Mucosa of stomach (tissue), 1 donor: ENCODE measurements around the gene KRT37.
"Not testable (repeated sequence)": the region's sequence is repeated elsewhere in the genome, so short reads cannot be mapped to it uniquely, and the experiment has no call there.

ENCODE experiments used
- H3K27me3 ChIP-seq: one replicate; pipeline ENCODE4 v1.7.0; 2013; ENCODE audit warnings: mild to moderate bottlenecking, low read length; ENCODE audit not compliant: control insufficient read depth, insufficient read depth
- H3K36me3 ChIP-seq: one replicate; pipeline ENCODE4 v1.7.0; 2013; ENCODE audit warnings: low read length; ENCODE audit not compliant: control insufficient read depth, insufficient read depth
- H3K4me1 ChIP-seq: one replicate; pipeline ENCODE4 v1.7.0; 2013; ENCODE audit warnings: mild to moderate bottlenecking, low read length; ENCODE audit not compliant: control insufficient read depth, insufficient read depth
- H3K4me3 ChIP-seq: one replicate; pipeline ENCODE4 v1.7.0; 2013; ENCODE audit warnings: low read length
- H3K9ac ChIP-seq: one replicate; pipeline ENCODE4 v1.7.0; 2013; ENCODE audit warnings: mild to moderate bottlenecking, low read length, moderate library complexity
- H3K9me3 ChIP-seq: one replicate; pipeline ENCODE4 v1.7.0; 2013; ENCODE audit warnings: mild to moderate bottlenecking, low read length, moderate library complexity; ENCODE audit not compliant: control insufficient read depth
- donor health status: Pancreatic carcinoma.

KRT37 gene

GRCh38 chr17:41396996-41397660 lies 27.3 kb downstream of the KRT37 start, which contains the start of gene KRT31:
KRT31 (minus strand) TSS chr17:41397608; CDS start chr17:41397539, 69 bp downstream.
- H3K9me3 ChIP-seq: no peaks in the 10 kb centered on the region
- H3K9ac ChIP-seq: no peak within 1 kb of the TSS
- no peaks in the 10 kb centered on the region for H3K27me3 ChIP-seq
- no peaks in the 10 kb centered on the region for H3K4me1 ChIP-seq
- no peaks in the 10 kb centered on the region for H3K36me3 ChIP-seq
- no peak within 1 kb of the TSS for H3K4me3 ChIP-seq

DNA sequence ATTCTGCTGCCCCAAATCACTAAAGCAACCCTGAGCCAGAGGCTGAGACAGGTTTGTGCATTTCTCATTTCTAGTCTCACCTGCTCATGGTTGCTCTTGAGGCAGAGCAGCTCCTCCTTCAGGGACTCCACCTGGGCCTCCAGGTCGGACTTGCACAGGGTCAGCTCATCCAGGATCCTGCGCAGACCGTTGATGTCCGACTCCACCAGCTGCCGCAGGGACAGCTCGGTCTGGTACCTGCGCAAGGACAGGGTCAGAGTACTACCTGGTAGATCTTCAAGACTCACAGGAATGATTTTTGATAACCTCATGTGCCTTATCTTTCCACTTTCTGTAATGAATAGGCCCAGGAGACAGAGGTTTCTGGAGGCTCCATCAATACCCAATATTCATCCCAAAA lies 28.0 kb downstream of the KRT37 start:
- H3K36me3 ChIP-seq: no peaks in the 10 kb centered on the region
- no peaks in the 10 kb centered on the region for H3K9me3 ChIP-seq
- no peak overlapping the region for H3K4me3 ChIP-seq
- H3K9ac ChIP-seq: no peak overlapping the region
- no peaks in the 10 kb centered on the region for H3K4me1 ChIP-seq
- no peaks in the 10 kb centered on the region for H3K27me3 ChIP-seq

DNA sequence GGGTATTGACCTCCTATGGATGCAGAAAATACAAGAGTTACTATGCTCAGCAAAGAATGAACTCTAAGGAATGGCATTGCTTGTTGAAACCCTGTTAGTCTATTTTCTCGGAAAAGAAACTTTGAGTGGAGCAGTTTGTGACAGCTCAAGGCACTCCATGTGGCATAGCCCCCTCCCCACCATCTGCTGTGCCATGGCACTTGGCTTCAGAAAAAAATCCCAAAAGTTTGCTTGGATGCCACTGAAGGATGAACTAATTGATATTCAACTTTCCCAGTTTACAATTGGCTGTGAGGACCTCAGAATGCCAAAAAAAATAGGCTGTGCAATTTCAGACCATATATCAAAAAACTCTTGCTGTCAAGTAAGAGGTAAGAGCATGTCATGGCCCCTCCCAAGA lies 28.8 kb downstream of the KRT37 start:
- H3K4me1 ChIP-seq: no peaks in the 10 kb centered on the region
- no peaks in the 10 kb centered on the region for H3K36me3 ChIP-seq
- no peak overlapping the region for H3K9ac ChIP-seq
- H3K9me3 ChIP-seq: no peaks in the 10 kb centered on the region
- H3K4me3 ChIP-seq: no peak overlapping the region
- no peaks in the 10 kb centered on the region for H3K27me3 ChIP-seq

- not testable (repeated sequence) for H3K4me3 ChIP-seq, H3K36me3 ChIP-seq, H3K9me3 ChIP-seq, H3K4me1 ChIP-seq, H3K27me3 ChIP-seq, H3K9ac ChIP-seq
These were observed 29.3 kb downstream of the KRT37 start for GRCh38 chr17:41395044-41395443.

DNA sequence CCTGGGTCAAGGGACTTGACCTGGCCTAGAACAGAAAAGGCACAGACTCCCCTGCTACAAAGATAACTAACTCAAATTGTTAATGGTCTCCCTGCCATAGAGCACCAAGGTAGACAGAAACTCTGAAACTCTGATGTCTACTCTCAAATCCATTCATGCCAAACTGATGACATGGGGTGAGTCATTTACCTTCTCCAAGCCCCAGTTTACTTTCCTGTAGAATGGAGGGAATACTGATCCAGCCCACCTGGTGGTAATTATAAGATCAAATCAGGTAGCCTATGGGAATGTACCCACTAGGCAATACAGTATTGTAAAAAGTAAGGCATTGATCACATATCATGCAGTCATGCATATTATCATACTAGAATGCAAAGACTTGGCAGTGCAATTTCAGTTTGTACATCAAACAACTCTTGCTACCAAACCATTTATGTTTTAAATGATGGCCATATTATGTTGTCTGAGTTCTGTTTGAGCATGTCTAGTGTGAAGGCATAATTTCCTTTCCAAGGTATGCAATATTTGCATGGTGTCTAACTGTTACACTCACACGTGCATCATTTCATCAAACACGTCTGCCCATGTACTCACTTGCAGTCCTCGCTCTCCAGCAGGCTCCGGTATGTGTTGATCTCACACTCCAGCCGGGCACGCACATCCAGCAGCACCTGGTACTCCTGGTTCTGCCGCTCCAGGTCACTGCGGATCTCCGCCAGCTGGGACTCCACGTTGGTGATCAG lies 30.0 kb downstream of the KRT37 start:
- H3K9me3 ChIP-seq: no peaks in the 10 kb centered on the region
- H3K4me3 ChIP-seq: no peak overlapping the region
- no peaks in the 10 kb centered on the region for H3K27me3 ChIP-seq
- H3K36me3 ChIP-seq: no peaks in the 10 kb centered on the region
- no peaks in the 10 kb centered on the region for H3K4me1 ChIP-seq
- H3K9ac ChIP-seq: no peak overlapping the region

DNA sequence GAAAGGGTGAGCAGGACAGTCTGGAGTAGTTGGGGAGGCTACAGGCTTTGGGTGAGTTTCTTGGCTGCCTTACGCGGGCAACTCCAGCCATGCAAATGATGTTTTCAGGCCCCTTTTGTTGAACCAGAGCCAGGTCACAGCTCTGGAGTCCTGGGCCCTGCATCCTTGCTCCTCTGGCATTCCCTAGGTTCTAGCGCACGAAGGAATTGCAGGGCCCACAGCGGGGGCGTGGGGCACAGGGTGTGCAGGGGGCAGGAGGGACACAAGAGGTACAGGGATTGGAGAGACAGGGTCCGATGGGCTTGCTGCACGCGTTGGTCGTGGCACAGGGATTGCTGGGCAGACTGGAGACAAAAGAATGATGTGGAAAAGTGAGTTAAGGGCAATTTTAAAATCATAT lies 30.6 kb downstream of the KRT37 start:
- H3K4me1 ChIP-seq: no peaks in the 10 kb centered on the region
- H3K36me3 ChIP-seq: no peaks in the 10 kb centered on the region
- no peaks in the 10 kb centered on the region for H3K9me3 ChIP-seq
- H3K9ac ChIP-seq: no peak overlapping the region
- no peaks in the 10 kb centered on the region for H3K27me3 ChIP-seq
- no peak overlapping the region for H3K4me3 ChIP-seq

DNA sequence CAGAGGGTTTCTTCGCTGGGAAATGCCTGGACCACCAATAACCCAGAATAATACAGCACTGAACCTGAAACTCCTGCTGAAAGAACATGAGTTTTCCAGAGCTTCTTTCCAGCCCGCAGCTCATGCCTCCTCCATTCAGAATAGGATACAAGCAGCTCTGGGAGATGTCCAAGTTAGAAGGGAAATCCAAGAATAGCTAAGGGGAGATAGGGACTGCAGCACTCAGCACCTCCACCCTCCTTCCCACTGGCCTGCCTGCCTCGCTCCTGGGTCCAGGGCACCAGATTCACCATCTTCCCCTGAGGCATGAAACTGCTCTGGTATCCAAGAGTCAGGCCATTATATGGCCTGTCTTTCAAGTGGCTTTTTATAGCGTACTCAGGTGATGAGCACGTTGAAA lies 31.1 kb downstream of the KRT37 start:
- Histone ChIP-seq H3K36me3 (no peaks in the 10 kb centered on the region), H3K4me1 (no peaks in the 10 kb centered on the region), H3K9me3 (no peaks in the 10 kb centered on the region), H3K27me3 (no peaks in the 10 kb centered on the region), H3K4me3 (no peak overlapping the region), H3K9ac (no peak overlapping the region)

DNA sequence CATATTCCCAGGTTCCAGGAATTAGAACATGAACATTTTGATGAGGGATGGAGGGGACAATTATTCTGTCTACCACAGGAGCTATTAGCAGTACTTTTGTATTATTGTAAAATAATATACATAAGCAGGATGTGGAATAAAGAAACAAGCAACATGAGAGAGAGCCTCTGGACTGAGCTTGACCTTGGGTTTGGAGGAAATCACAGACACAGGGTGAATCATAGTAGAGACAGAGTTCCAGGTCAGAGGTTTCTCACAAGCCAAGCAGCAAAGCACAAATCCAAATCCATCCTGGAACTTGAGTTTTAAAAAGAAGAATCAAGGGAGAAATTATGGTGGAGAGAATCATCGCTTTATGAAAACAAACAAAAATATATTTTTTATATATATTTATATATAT lies 32.1 kb downstream of the KRT37 start:
- Histone ChIP-seq H3K27me3 (no peaks in the 10 kb centered on the region), H3K9me3 (no peaks in the 10 kb centered on the region), H3K9ac (no peak overlapping the region), H3K36me3 (no peaks in the 10 kb centered on the region), H3K4me1 (no peaks in the 10 kb centered on the region), H3K4me3 (no peak overlapping the region)

GRCh38 chr17:41391535-41391934 lies 32.9 kb downstream of the KRT37 start:
- Histone ChIP-seq H3K27me3 (no peaks in the 10 kb centered on the region), H3K4me3 (no peak overlapping the region), H3K36me3 (no peaks in the 10 kb centered on the region)

DNA sequence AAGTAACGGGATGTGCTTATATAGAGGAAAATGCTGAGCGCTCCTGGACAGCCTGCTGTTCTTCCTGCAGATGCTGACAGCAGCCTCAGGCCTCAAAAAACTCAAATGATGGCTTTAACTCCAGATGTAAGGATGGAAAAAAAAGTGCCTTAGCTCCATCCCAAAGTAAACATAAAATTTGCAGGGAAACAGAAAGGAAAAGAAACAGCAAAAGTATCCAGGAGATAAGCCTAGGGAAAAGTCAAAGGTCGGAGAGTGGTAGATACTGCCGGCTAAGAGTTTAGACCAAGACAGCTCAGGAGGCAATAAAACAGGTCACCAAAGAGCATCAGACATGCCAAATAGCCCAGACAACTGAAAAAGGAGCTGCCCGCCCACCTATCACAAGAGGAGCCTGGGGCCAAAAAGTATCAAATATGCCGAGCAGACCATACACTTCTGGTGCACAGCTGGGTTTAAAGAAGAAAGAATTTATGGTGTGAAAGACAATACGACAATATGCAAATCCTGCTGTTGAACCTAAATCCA lies 33.9 kb downstream of the KRT37 start:
- no peaks in the 10 kb centered on the region for H3K27me3 ChIP-seq
- no peaks in the 10 kb centered on the region for H3K9me3 ChIP-seq
- no peaks in the 10 kb centered on the region for H3K36me3 ChIP-seq
- no peak overlapping the region for H3K4me3 ChIP-seq
- H3K9ac ChIP-seq: no peak overlapping the region
- no peaks in the 10 kb centered on the region for H3K4me1 ChIP-seq

More at GRCh38 chr17:41391535-41391934, 32.9 kb downstream of the KRT37 start:
- no peaks in the 10 kb centered on the region for H3K4me1 ChIP-seq
- no peak overlapping the region for H3K9ac ChIP-seq
- H3K9me3 ChIP-seq: no peaks in the 10 kb centered on the region

- no peak overlapping the region for H3K4me3 ChIP-seq
- H3K9me3 ChIP-seq: no peaks in the 10 kb centered on the region
- no peak overlapping the region for H3K9ac ChIP-seq
- no peaks in the 10 kb centered on the region for H3K27me3 ChIP-seq
- H3K4me1 ChIP-seq: no peaks in the 10 kb centered on the region
- H3K36me3 ChIP-seq: no peaks in the 10 kb centered on the region
These were observed 36.7 kb downstream of the KRT37 start for GRCh38 chr17:41387670-41388069.

DNA sequence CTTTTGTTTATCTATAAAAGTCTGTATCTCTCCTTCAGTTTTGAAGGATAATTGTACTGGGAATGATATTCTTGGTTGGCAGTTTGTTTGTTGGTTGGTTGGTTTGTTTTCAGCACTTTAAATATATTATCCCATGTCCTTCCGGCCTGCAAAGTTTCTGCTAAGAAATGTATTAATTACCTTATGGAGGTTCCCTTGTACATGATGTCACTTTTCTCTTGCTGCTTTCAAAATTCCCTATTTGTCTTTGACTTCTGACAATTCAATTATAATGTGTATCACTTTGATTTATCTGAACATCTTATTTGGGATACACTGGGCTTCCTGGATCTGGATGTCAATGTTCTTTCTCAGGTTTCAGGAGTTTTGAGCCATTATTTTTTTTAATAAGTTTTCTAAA lies 38.2 kb downstream of the KRT37 start:
- no peak overlapping the region for H3K9ac ChIP-seq
- H3K9me3 ChIP-seq: no peaks in the 10 kb centered on the region
- no peaks in the 10 kb centered on the region for H3K36me3 ChIP-seq
- no peak overlapping the region for H3K4me3 ChIP-seq
- no peaks in the 10 kb centered on the region for H3K27me3 ChIP-seq
- H3K4me1 ChIP-seq: no peaks in the 10 kb centered on the region
